Body of pancreas (tissue), 4 donors: Measurements from ENCODE around the gene PIH1D1.

ENCODE experiments used
- POLR2A ChIP-seq, 3 donors: fragments of 450-650 bp; IDR thresholded peaks; one replicate each; pipeline ENCODE4 v1.6.1; 2016; ENCODE audit warnings: antibody characterized with exemption in 3 of 3, mild to moderate bottlenecking in 2 of 3
- TF ChIP-seq, protein P1 (sequence below), 7 experiments: fragments of 450-650 bp in 4 of 7; fragments of 200-600 bp in 3 of 7; sonication (generic) in 3 of 7; IDR thresholded peaks; one replicate each; pipeline ENCODE4 v1.5.1; 2016 to 2019; ENCODE audit warnings: antibody characterized with exemption in 7 of 7

DNA sequence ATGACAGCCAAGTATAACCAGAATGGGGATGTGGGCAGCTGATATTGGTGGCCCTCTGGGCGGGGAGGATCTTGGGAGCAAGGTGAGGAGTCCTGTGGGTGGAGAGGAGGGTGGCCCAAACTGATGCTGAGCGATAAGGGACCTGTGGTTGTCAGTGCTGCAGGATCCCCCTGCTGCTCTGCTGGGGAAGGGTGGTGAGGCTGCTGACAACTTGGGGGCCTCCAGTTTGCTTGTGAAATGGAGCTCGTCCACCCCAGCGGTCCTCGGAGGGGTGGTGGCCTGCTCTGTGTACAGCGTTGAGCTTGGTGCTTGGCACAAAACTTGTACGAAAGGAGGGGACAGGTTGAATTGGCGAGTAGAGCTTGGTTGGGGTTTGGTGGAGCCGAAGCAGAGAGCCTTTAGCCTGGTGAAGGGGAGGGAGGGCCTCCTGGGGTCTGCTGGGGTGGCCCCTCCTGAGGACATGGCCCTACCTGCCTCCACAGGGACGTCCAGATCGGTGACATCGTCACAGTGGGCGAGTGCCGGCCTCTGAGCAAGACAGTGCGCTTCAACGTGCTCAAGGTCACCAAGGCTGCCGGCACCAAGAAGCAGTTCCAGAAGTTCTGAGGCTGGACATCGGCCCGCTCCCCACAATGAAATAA, 47.5 kb upstream of the PIH1D1 start:
- TF ChIP-seq, protein P1, sequence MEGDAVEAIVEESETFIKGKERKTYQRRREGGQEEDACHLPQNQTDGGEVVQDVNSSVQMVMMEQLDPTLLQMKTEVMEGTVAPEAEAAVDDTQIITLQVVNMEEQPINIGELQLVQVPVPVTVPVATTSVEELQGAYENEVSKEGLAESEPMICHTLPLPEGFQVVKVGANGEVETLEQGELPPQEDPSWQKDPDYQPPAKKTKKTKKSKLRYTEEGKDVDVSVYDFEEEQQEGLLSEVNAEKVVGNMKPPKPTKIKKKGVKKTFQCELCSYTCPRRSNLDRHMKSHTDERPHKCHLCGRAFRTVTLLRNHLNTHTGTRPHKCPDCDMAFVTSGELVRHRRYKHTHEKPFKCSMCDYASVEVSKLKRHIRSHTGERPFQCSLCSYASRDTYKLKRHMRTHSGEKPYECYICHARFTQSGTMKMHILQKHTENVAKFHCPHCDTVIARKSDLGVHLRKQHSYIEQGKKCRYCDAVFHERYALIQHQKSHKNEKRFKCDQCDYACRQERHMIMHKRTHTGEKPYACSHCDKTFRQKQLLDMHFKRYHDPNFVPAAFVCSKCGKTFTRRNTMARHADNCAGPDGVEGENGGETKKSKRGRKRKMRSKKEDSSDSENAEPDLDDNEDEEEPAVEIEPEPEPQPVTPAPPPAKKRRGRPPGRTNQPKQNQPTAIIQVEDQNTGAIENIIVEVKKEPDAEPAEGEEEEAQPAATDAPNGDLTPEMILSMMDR (IDR thresholded peaks at IDR 0.05): no peak
- no peak for TF ChIP-seq POLR2A (IDR thresholded peaks at IDR 0.05)
